ENCODE data around the gene SLC16A9.
"Not testable (repeated sequence)": the region's sequence is repeated elsewhere in the genome, so short reads cannot be mapped to it uniquely, and the experiment has no call there.

Gene SLC16A9

DNA sequence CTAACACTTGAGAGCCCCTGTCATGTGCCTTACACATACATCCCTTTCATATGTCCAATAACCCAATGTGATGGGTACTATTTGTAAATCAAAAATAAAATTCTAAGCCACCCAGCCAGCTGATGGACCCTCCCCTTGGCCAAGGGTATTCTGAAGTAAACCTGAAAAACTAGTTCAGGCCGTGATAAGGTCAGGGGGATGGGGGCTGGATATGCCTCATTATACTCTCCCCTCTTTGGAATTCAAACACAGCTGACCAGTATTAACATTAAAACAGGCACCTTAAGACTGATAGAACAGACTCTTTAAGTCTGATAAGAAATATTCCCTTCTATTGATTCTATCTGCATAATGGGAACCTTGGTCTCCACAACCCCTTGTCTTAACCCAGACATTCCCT lies 51.9 kb downstream of the SLC16A9 start:
- H3K27me3 ChIP-seq (ENCODE audit: control insufficient read depth, insufficient read depth, low read length), result no peaks in the 10 kb centered on the region
- no peaks in the 10 kb centered on the region for H3K36me3 ChIP-seq (ENCODE audit: control insufficient read depth, insufficient read depth, low read length)
- no peak overlapping the region for H3K9ac ChIP-seq (ENCODE audit: low read length)
- H3K4me3 ChIP-seq (ENCODE audit: low read length), result no peak overlapping the region
- H3K9me3 ChIP-seq (ENCODE audit: control insufficient read depth, low read length), result no peaks in the 10 kb centered on the region
- no peaks in the 10 kb centered on the region for H3K4me1 ChIP-seq (ENCODE audit: control insufficient read depth, insufficient read depth, low read length)

DNA sequence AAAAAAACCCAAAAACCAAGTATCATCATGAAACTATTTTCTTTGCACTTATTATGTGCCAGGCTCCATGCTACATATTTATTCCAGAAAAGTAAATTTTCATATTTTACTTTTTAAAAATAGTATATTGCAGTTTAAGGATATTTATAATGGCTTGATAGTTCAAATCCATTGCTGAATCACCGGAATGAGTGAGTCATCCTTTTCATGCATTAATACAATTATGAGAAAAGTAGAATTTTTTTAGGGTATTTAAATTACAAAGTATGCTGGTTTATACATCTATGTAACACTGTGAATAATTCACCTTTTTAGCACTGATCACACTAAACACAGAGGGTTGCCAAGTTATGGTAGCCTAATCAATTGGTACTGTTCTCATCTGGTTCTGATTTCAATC lies 54.3 kb downstream of the SLC16A9 start:
- Histone ChIP-seq H3K4me1 (ENCODE audit: control insufficient read depth, insufficient read depth, low read length) (no peaks in the 10 kb centered on the region), H3K4me3 (ENCODE audit: low read length) (no peak overlapping the region)

DNA sequence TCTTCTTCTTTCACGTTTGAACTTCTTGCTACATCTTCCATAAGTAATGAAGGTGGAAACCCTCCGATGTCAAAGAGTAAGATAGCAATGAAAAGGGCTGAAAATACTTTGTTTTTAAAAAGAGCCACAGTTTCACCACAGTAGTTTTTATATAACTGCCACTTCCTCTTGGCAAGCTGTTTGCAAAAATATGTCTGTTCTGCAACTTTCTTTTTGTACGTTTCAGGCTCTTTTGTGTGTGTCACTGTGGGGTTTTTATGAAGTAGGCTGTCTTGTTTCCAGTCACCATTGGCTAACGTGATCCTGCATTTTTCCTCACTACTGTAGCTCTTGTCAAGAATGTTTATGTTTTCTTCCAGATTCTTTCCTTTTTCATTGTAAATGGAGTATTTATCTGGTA lies 55.6 kb downstream of the SLC16A9 start:
- H3K9ac ChIP-seq (ENCODE audit: low read length), result no peak overlapping the region
- H3K4me1 ChIP-seq (ENCODE audit: control insufficient read depth, insufficient read depth, low read length), result no peaks in the 10 kb centered on the region
- H3K27me3 ChIP-seq (ENCODE audit: control insufficient read depth, insufficient read depth, low read length), result no peaks in the 10 kb centered on the region
- no peaks in the 10 kb centered on the region for H3K36me3 ChIP-seq (ENCODE audit: control insufficient read depth, insufficient read depth, low read length)
- no peak overlapping the region for H3K4me3 ChIP-seq (ENCODE audit: low read length)
- no peaks in the 10 kb centered on the region for H3K9me3 ChIP-seq (ENCODE audit: control insufficient read depth, low read length)

More for the DNA sequence above, 54.3 kb downstream of the SLC16A9 start:
- Histone ChIP-seq H3K9ac (ENCODE audit: low read length) (no peak overlapping the region), H3K27me3 (ENCODE audit: control insufficient read depth, insufficient read depth, low read length) (no peaks in the 10 kb centered on the region), H3K36me3 (ENCODE audit: control insufficient read depth, insufficient read depth, low read length) (no peaks in the 10 kb centered on the region), H3K9me3 (ENCODE audit: control insufficient read depth, low read length) (no peaks in the 10 kb centered on the region)

GRCh38 chr10:59651902-59652301 lies 57.7 kb downstream of the SLC16A9 start:
- no peak overlapping the region for H3K9ac ChIP-seq (ENCODE audit: low read length)
- no peaks in the 10 kb centered on the region for H3K4me1 ChIP-seq (ENCODE audit: control insufficient read depth, insufficient read depth, low read length)
- H3K27me3 ChIP-seq (ENCODE audit: control insufficient read depth, insufficient read depth, low read length), result no peaks in the 10 kb centered on the region
- H3K36me3 ChIP-seq (ENCODE audit: control insufficient read depth, insufficient read depth, low read length), result no peaks in the 10 kb centered on the region
- no peaks in the 10 kb centered on the region for H3K9me3 ChIP-seq (ENCODE audit: control insufficient read depth, low read length)
- no peak overlapping the region for H3K4me3 ChIP-seq (ENCODE audit: low read length)

- no peaks in the 10 kb centered on the region for H3K36me3 ChIP-seq (ENCODE audit: control insufficient read depth, insufficient read depth, low read length)
- no peaks in the 10 kb centered on the region for H3K27me3 ChIP-seq (ENCODE audit: control insufficient read depth, insufficient read depth, low read length)
- no peak overlapping the region for H3K9ac ChIP-seq (ENCODE audit: low read length)
- no peaks in the 10 kb centered on the region for H3K9me3 ChIP-seq (ENCODE audit: control insufficient read depth, low read length)
- no peaks in the 10 kb centered on the region for H3K4me1 ChIP-seq (ENCODE audit: control insufficient read depth, insufficient read depth, low read length)
- no peak overlapping the region for H3K4me3 ChIP-seq (ENCODE audit: low read length)
Observed at GRCh38 chr10:59649606-59650346, 59.9 kb downstream of the SLC16A9 start.

GRCh38 chr10:59648711-59649201 lies 60.9 kb downstream of the SLC16A9 start:
- no peaks in the 10 kb centered on the region for H3K4me1 ChIP-seq (ENCODE audit: control insufficient read depth, insufficient read depth, low read length)
- no peak overlapping the region for H3K9ac ChIP-seq (ENCODE audit: low read length)
- H3K27me3 ChIP-seq (ENCODE audit: control insufficient read depth, insufficient read depth, low read length), result no peaks in the 10 kb centered on the region
- H3K4me3 ChIP-seq (ENCODE audit: low read length), result no peak overlapping the region
- H3K9me3 ChIP-seq (ENCODE audit: control insufficient read depth, low read length), result no peaks in the 10 kb centered on the region
- H3K36me3 ChIP-seq (ENCODE audit: control insufficient read depth, insufficient read depth, low read length), result no peaks in the 10 kb centered on the region

DNA sequence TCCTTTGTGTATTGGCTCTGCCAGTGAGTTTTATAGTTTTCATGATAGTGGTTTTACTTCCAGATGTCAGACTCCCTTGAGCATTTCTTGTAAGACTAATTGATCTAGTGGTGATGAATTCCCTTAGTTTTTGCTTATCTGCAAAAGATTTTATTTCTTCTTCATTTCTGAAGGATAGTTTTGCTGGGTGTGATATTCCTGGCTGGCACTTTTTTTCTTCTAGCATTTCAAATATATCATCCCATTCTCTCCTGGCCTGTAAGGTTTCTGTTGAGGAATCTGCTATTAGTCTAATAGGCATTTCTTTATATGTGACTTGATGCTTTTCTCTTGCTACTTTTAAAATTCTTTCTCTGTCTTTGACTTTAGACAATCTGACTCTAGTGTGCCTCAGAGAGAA lies 64.8 kb downstream of the SLC16A9 start:
- Histone ChIP-seq H3K36me3 (ENCODE audit: control insufficient read depth, insufficient read depth, low read length) (no peaks in the 10 kb centered on the region), H3K27me3 (ENCODE audit: control insufficient read depth, insufficient read depth, low read length) (no peaks in the 10 kb centered on the region), H3K9me3 (ENCODE audit: control insufficient read depth, low read length) (no peaks in the 10 kb centered on the region), H3K9ac (ENCODE audit: low read length) (no peak overlapping the region), H3K4me3 (ENCODE audit: low read length) (no peak overlapping the region), H3K4me1 (ENCODE audit: control insufficient read depth, insufficient read depth, low read length) (no peaks in the 10 kb centered on the region)

GRCh38 chr10:59641688-59642087 lies 68.0 kb downstream of the SLC16A9 start:
- H3K36me3 ChIP-seq (ENCODE audit: control insufficient read depth, insufficient read depth, low read length); H3K27me3 ChIP-seq (ENCODE audit: control insufficient read depth, insufficient read depth, low read length); H3K9ac ChIP-seq (ENCODE audit: low read length); H3K4me1 ChIP-seq (ENCODE audit: control insufficient read depth, insufficient read depth, low read length); H3K4me3 ChIP-seq (ENCODE audit: low read length); H3K9me3 ChIP-seq (ENCODE audit: control insufficient read depth, low read length): not testable (repeated sequence)

GRCh38 chr10:59635502-59636290 lies 74.0 kb downstream of the SLC16A9 start:
- no peak overlapping the region for H3K9ac ChIP-seq (ENCODE audit: low read length)
- H3K27me3 ChIP-seq (ENCODE audit: control insufficient read depth, insufficient read depth, low read length), result peaks cover 4% of the 10 kb centered on the region
- H3K9me3 ChIP-seq (ENCODE audit: control insufficient read depth, low read length), result no peaks in the 10 kb centered on the region
- no peak overlapping the region for H3K4me3 ChIP-seq (ENCODE audit: low read length)
- no peaks in the 10 kb centered on the region for H3K36me3 ChIP-seq (ENCODE audit: control insufficient read depth, insufficient read depth, low read length)
- H3K4me1 ChIP-seq (ENCODE audit: control insufficient read depth, insufficient read depth, low read length), result no peaks in the 10 kb centered on the region

- H3K9ac ChIP-seq (ENCODE audit: low read length), result no peak overlapping the region
- H3K4me1 ChIP-seq (ENCODE audit: control insufficient read depth, insufficient read depth, low read length), result no peaks in the 10 kb centered on the region
- H3K36me3 ChIP-seq (ENCODE audit: control insufficient read depth, insufficient read depth, low read length), result no peaks in the 10 kb centered on the region
- H3K27me3 ChIP-seq (ENCODE audit: control insufficient read depth, insufficient read depth, low read length), result peaks cover 4% of the 10 kb centered on the region
- H3K9me3 ChIP-seq (ENCODE audit: control insufficient read depth, low read length), result no peaks in the 10 kb centered on the region
- no peak overlapping the region for H3K4me3 ChIP-seq (ENCODE audit: low read length)
Observed at GRCh38 chr10:59634102-59634501, 75.5 kb downstream of the SLC16A9 start.

DNA sequence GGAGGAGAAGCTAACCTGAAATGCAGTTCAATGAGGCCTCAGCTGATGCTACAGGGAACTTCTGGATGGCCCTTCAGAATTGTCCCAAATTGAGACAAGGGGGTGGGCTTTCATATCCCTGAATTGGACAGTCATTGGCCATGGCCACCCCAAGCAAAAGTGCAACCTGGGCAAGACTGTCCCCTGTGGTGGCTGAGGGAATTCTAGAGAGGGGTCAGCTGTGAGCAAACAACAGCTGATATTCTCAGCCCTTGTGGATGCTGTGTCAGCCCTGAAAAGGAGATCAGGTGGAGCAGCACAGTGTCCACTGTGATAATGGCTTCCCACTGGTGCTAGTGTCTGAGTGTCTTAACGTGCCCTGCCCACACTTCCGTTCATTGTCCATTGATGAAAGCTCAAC lies 76.6 kb downstream of the SLC16A9 start:
- Histone ChIP-seq H3K9ac (ENCODE audit: low read length) (no peak overlapping the region), H3K36me3 (ENCODE audit: control insufficient read depth, insufficient read depth, low read length) (no peaks in the 10 kb centered on the region), H3K9me3 (ENCODE audit: control insufficient read depth, low read length) (no peaks in the 10 kb centered on the region), H3K4me3 (ENCODE audit: low read length) (no peak overlapping the region), H3K4me1 (ENCODE audit: control insufficient read depth, insufficient read depth, low read length) (no peaks in the 10 kb centered on the region), H3K27me3 (ENCODE audit: control insufficient read depth, insufficient read depth, low read length) (peaks cover 4% of the 10 kb centered on the region)
